Measurements from ENCODE around the gene SLC44A2. TPM values are rescaled to one million over a fixed set of nuclear protein-coding genes. Genes with fewer than 3 reads are reported as not detected.
"Not testable (repeated sequence)": the region's sequence is repeated elsewhere in the genome, so short reads cannot be mapped to it uniquely, and the experiment has no call there.

SLC44A2 gene
- total and polyA plus RNA-seq, 2 of the 13 experiments (the other 11 are each of a cell fraction or from before 2014, with no cell fraction given), result 2.4 to 5.6 TPM

- ATAC-seq, result no peak
- H3K9me3 ChIP-seq (ENCODE audit: low read length), result no peaks in the 10 kb centered on the region
- no peak for DNase-seq (ENCODE audit: low spot score)
- FAIRE-seq, result no peak
- H3K36me3 ChIP-seq (replicated peaks in 1 of 2; ENCODE audit: control insufficient read depth in 1 of 2, insufficient read depth in 2 of 2, low read length in 2 of 2), result peaks cover 7 to 40% of the 10 kb centered on the region in 2 experiments
- TF ChIP-seq ZNF549 (CRISPR knock-in tag; IDR thresholded peaks at IDR 0.05) (no peak), GTF3A (CRISPR knock-in tag; conservative IDR thresholded peaks at IDR 0.05) (no peak), RBM22 (optimal IDR thresholded peaks at IDR 0.05; ENCODE audit: low read length) (peak; percentile 11), FOXO4 (CRISPR knock-in tag; conservative IDR thresholded peaks at IDR 0.05) (no peak)
- no TSS peak for BruUV-seq (replicated peaks)
- no peak overlapping the region for H3K9ac ChIP-seq (ENCODE audit: insufficient read depth, low read depth, low read length)
- H2AFZ ChIP-seq (ENCODE audit: low read length), result no peak overlapping the region
- POLR2A ChIA-PET, result no interaction called here
- intact Hi-C loops (cut with micrococcal nuclease; ENCODE audit: unreplicated experiment), result no loop called here
- peaks cover 55% of the 10 kb centered on the region for H3K4me1 ChIP-seq (ENCODE audit: insufficient read depth, low read length)
- peaks cover 90% of the 10 kb centered on the region for H4K20me1 ChIP-seq (ENCODE audit: insufficient read depth, low read length)
- no peak overlapping the region for H3K4me2 ChIP-seq (ENCODE audit: low read depth, low read length)
- H3K4me3 ChIP-seq (replicated peaks in 1 of 3; ENCODE audit: insufficient read depth in 1 of 3, low read depth in 2 of 3, low read length in 3 of 3), result no peak overlapping the region
- in situ Hi-C loops (cut with HindIII; ENCODE audit: extremely low pct_ligation_motif_present, low pct_unique_long_range_greater_than_20kb), result no loop called here
- H3K27me3 ChIP-seq (ENCODE audit: control insufficient read depth in 1 of 2, insufficient read depth in 2 of 2, low read length in 2 of 2), result no peaks in the 10 kb centered on the region
- no peak overlapping the region for H3K27ac ChIP-seq (ENCODE audit: extremely low read length, insufficient read depth, low read length)
- H3K79me2 ChIP-seq (ENCODE audit: insufficient read depth, low read length), result peaks cover 96% of the 10 kb centered on the region
- 80% methylated on average over 1 of the region's 1 CpG for WGBS (ENCODE audit: low lambda C conversion rate)
- CTCF ChIA-PET (ENCODE audit: low intra/inter-chr PET ratio, low total read pairs), result no interaction called here
These were observed 36.6 kb downstream of the SLC44A2 start for GRCh38 chr19:10661946-10662345.

- Histone ChIP-seq H3K4me1 (ENCODE audit: insufficient read depth, low read length) (peaks cover 48% of the 10 kb centered on the region), H3K9ac (ENCODE audit: insufficient read depth, low read depth, low read length) (0 out of 2 replicates have a peak overlapping the region, but pooled peaks have one; percentile 1), H3K27ac (ENCODE audit: extremely low read length, insufficient read depth, low read length) (no peak overlapping the region), H2AFZ (ENCODE audit: low read length) (no peak overlapping the region), H3K4me3 (replicated peaks in 1 of 3; ENCODE audit: insufficient read depth in 1 of 3, low read depth in 2 of 3, low read length in 3 of 3) (no peak overlapping the region), H3K36me3 (replicated peaks in 1 of 2; ENCODE audit: control insufficient read depth in 1 of 2, insufficient read depth in 2 of 2, low read length in 2 of 2) (peaks cover 7 to 35% of the 10 kb centered on the region in 2 experiments), H3K27me3 (ENCODE audit: control insufficient read depth in 1 of 2, insufficient read depth in 2 of 2, low read length in 2 of 2) (no peaks in the 10 kb centered on the region), H3K9me3 (ENCODE audit: low read length) (no peaks in the 10 kb centered on the region), H4K20me1 (ENCODE audit: insufficient read depth, low read length) (peaks cover 87% of the 10 kb centered on the region), H3K79me2 (ENCODE audit: insufficient read depth, low read length) (peaks cover 95% of the 10 kb centered on the region), H3K4me2 (ENCODE audit: low read depth, low read length) (no peak overlapping the region)
- intact Hi-C loops (cut with micrococcal nuclease; ENCODE audit: unreplicated experiment) (no loop called here), in situ Hi-C loops (cut with HindIII; ENCODE audit: extremely low pct_ligation_motif_present, low pct_unique_long_range_greater_than_20kb) (no loop called here)
- CTCF ChIA-PET (ENCODE audit: low intra/inter-chr PET ratio, low total read pairs), result no interaction called here
- TF ChIP-seq POLR2AphosphoS2 (IDR thresholded peaks at IDR 0.05; ENCODE audit: low read depth, low read length), result peak; percentile 34; the same call in 1 of the 2 replicates
- no peak for TF ChIP-seq TCF7L2 (IDR thresholded peaks at IDR 0.05; ENCODE audit: low read depth, low read length)
- BruUV-seq (replicated peaks), result TSS peak; percentile 16
- DNase-seq (ENCODE audit: low spot score), result no peak
- ATAC-seq, result no peak
- no peak for FAIRE-seq
- 88% methylated on average over 14 of the region's 14 CpGs for WGBS (ENCODE audit: low lambda C conversion rate)
- POLR2A ChIA-PET, result no interaction called here
These were observed 37.3 kb downstream of the SLC44A2 start for GRCh38 chr19:10662384-10663251.

GRCh38 chr19:10663252-10663563 is 37.9 kb downstream of the SLC44A2 start:
- DNase-seq (ENCODE audit: low spot score); H3K27ac ChIP-seq (ENCODE audit: extremely low read length, insufficient read depth, low read length); intact Hi-C loops (cut with micrococcal nuclease; ENCODE audit: unreplicated experiment); H3K4me3 ChIP-seq (replicated peaks in 1 of 3; ENCODE audit: insufficient read depth in 1 of 3, low read depth in 2 of 3, low read length in 3 of 3); H2AFZ ChIP-seq (ENCODE audit: low read length); H3K9ac ChIP-seq (ENCODE audit: insufficient read depth, low read depth, low read length); ATAC-seq; H3K9me3 ChIP-seq (ENCODE audit: low read length); in situ Hi-C loops (cut with HindIII; ENCODE audit: extremely low pct_ligation_motif_present, low pct_unique_long_range_greater_than_20kb); FAIRE-seq; POLR2A ChIA-PET; H3K27me3 ChIP-seq (ENCODE audit: control insufficient read depth in 1 of 2, insufficient read depth in 2 of 2, low read length in 2 of 2); BruUV-seq (replicated peaks); CTCF ChIA-PET (ENCODE audit: low intra/inter-chr PET ratio, low total read pairs); H3K4me2 ChIP-seq (ENCODE audit: low read depth, low read length): not testable (repeated sequence)
- WGBS (ENCODE audit: low lambda C conversion rate), result 96% methylated on average over 16 of the region's 16 CpGs
- peaks cover 11 to 40% of the 10 kb centered on the region in 2 experiments for H3K36me3 ChIP-seq (replicated peaks in 1 of 2; ENCODE audit: control insufficient read depth in 1 of 2, insufficient read depth in 2 of 2, low read length in 2 of 2)
- H4K20me1 ChIP-seq (ENCODE audit: insufficient read depth, low read length), result peaks cover 87% of the 10 kb centered on the region
- H3K79me2 ChIP-seq (ENCODE audit: insufficient read depth, low read length), result peaks cover 95% of the 10 kb centered on the region
- peaks cover 42% of the 10 kb centered on the region for H3K4me1 ChIP-seq (ENCODE audit: insufficient read depth, low read length)

Data from HepG2 (cell line).